ENCODE results near the gene PGC.

DNA sequence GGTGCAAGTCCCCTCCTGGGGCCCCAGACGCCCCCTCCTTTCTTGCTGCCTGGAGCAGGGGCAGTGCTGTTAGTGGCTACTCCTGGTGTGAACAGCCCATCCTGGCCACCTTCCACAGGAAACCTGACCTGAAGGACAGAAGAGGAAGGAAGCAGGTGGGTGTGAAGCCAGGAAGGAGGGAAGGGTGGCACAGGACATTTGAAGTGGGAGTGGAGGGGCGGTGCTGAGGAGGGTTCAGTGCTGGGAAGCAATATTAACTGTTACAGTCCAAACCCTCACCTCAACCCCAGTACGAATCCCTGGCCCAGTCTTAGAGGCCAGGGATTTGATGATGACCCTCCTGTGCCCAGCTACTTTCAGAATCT, 34.2 kb upstream of the PGC start:
- TF ChIP-seq CTCF (IDR thresholded peaks at IDR 0.05) (no peak), POLR2AphosphoS5 (IDR thresholded peaks at IDR 0.05) (no peak)
